HCT116 (cell line): ENCODE measurements around the gene PEX11G. TPM values are rescaled to one million over a fixed set of nuclear protein-coding genes. Genes with fewer than 3 reads are reported as not detected.
A peak's percentile ranks its signal among the peaks of the same experiment; 100 is the strongest.

Experiments used
- ATAC-seq: fragments of 200-7000 bp; cut with Tn5 transposase; 2 replicates; pipeline ENCODE4 v1.9.1; 2020; ENCODE audit warnings: mild to moderate bottlenecking, moderate library complexity
- BruUV-seq: library from RNA; stranded (reverse); fragments of 400-500 nt; replicated peaks from 2 replicates; lab custom pipeline; 2021; lab: Mats Ljungman, UMichigan
- CTCF ChIA-PET: fragments of 300-600 bp; sonication (Branson Sonifier 250); formaldehyde crosslinking; loops from one replicate; lab custom pipeline; 2021; ENCODE audit warnings: antibody characterized with exemption; lab: Charles Lee
- POLR2A ChIA-PET: fragments of 300-600, 350-600 bp; sonication (Branson Sonifier 250); formaldehyde crosslinking; loops from one replicate; lab custom pipeline; 2021; ENCODE audit warnings: antibody characterized with exemption; lab: Charles Lee
- RAD21 ChIA-PET, 2 experiments: fragments of 300-600 bp; sonication (Branson Sonifier 250); formaldehyde crosslinking; loops; one replicate each; lab custom pipeline; 2023; ENCODE audit warnings: low total read pairs in 2 of 2; ENCODE audit not compliant: uncharacterized antibody in 2 of 2, unreplicated experiment in 2 of 2, low non-redundant PET in 1 of 2; lab: Charles Lee
- DNase-seq: peaks from one replicate; pipeline ENCODE4 v3.0.0-alpha.2; 2010; ENCODE audit warnings: low read depth, low spot score
- H2AFZ ChIP-seq: fragments of 200-600 bp; shearing (Covaris generic), sonication (generic); 2 replicates; pipeline ENCODE4 v1.6.1; 2017; ENCODE audit warnings: low read depth, mixed run types, mixed read lengths, antibody characterized with exemption, low read length; ENCODE audit not compliant: poor library complexity, severe bottlenecking
- H3K27ac ChIP-seq: 2 replicates; pipeline ENCODE4 v1.5.1; 2012; ENCODE audit warnings: low read depth, low read length
- H3K27me3 ChIP-seq: fragments of 200-600 bp; sonication (generic); 2 replicates; pipeline ENCODE4 v1.6.1; 2016; ENCODE audit warnings: mixed run types, low read length, mixed read lengths; ENCODE audit not compliant: insufficient read depth
- H3K36me3 ChIP-seq, 2 experiments: fragments of 200-500 bp in 1 of 2; fragments of 200-600 bp in 1 of 2; sonication (Bioruptor generic) in 1 of 2; sonication (generic) in 1 of 2; 2 replicates each; pipeline versions ENCODE4 v1.5.1 to v1.6.1; 2014 to 2016; ENCODE audit warnings: low read length in 2 of 2, inconsistent platforms in 1 of 2, mixed read lengths in 1 of 2, mixed run types in 1 of 2; ENCODE audit not compliant: insufficient read depth in 2 of 2, control insufficient read depth in 1 of 2
- H3K4me1 ChIP-seq, 2 experiments: fragments of 200-600 bp in 1 of 2; sonication (generic) in 1 of 2; 2 replicates each; pipeline versions ENCODE4 v1.5.1 to v1.6.1; 2012 to 2017; ENCODE audit warnings: low read length in 2 of 2, inconsistent platforms in 1 of 2, mild to moderate bottlenecking in 1 of 2, mixed read lengths in 1 of 2, mixed run types in 1 of 2, moderate library complexity in 1 of 2; ENCODE audit not compliant: insufficient read depth in 2 of 2, control insufficient read depth in 1 of 2
- H3K4me2 ChIP-seq: fragments of 200-600 bp; sonication (generic); 2 replicates; pipeline ENCODE4 v1.6.1; 2017; ENCODE audit warnings: mixed run types, low read length, mixed read lengths
- H3K4me3 ChIP-seq, 2 experiments: fragments of 200-600 bp in 1 of 2; sonication (generic) in 1 of 2; replicated peaks in 1 of 2; 2 replicates each; pipeline ENCODE4 v1.5.1; 2011 to 2016; ENCODE audit warnings: low read length in 2 of 2, control low read depth in 1 of 2, low read depth in 1 of 2, mild to moderate bottlenecking in 1 of 2, mixed read lengths in 1 of 2, mixed run types in 1 of 2
- H3K79me2 ChIP-seq: fragments of 200-600 bp; sonication (generic); 2 replicates; pipeline ENCODE4 v1.6.1; 2017; ENCODE audit warnings: mild to moderate bottlenecking, mixed run types, low read length, moderate library complexity, mixed read lengths; ENCODE audit not compliant: insufficient read depth
- H3K9ac ChIP-seq: fragments of 200-600 bp; sonication (generic); 2 replicates; pipeline ENCODE4 v1.6.1; 2016; ENCODE audit warnings: low read length, mixed read lengths
- H3K9me2 ChIP-seq: fragments of 200-600 bp; sonication (generic), shearing (Covaris generic); 2 replicates; pipeline ENCODE4 v1.6.1; 2017; ENCODE audit warnings: mixed run types, mild to moderate bottlenecking, moderate library complexity; ENCODE audit not compliant: insufficient read depth
- H3K9me3 ChIP-seq, 2 experiments: fragments of 200-500 bp in 1 of 2; fragments of 200-600 bp in 1 of 2; sonication (Bioruptor generic) in 1 of 2; sonication (generic) in 1 of 2; 2 replicates each; pipeline ENCODE4 v1.6.1; 2014 to 2017; ENCODE audit warnings: low read length in 2 of 2, mixed read lengths in 2 of 2, inconsistent platforms in 1 of 2, low read depth in 1 of 2, mild to moderate bottlenecking in 1 of 2, mixed run types in 1 of 2, moderate library complexity in 1 of 2; ENCODE audit not compliant: control insufficient read depth in 1 of 2, insufficient read depth in 1 of 2
- H4K20me1 ChIP-seq: fragments of 200-600 bp; sonication (generic), shearing (Covaris generic); 2 replicates; pipeline ENCODE4 v1.6.1; 2017; ENCODE audit warnings: mixed run types, mild to moderate bottlenecking, moderate library complexity; ENCODE audit not compliant: insufficient read depth
- CBX3 ChIP-seq: IDR thresholded peaks from 2 replicates; pipeline ENCODE4 v1.6.1; 2012; ENCODE audit warnings: low read depth
- CTCF ChIP-seq, 3 experiments: fragments of 200-600 bp in 1 of 3; sonication (generic) in 1 of 3; IDR thresholded peaks in 2 of 3; conservative IDR thresholded peaks in 1 of 3; 2 replicates each; pipeline ENCODE4 v1.5.1; 2012 to 2017; ENCODE audit warnings: low read depth in 2 of 3, low read length in 2 of 3, antibody characterized with exemption in 1 of 3, borderline replicate concordance in 1 of 3, control low read depth in 1 of 3, mild to moderate bottlenecking in 1 of 3, mixed read lengths in 1 of 3, mixed run types in 1 of 3, moderate library complexity in 1 of 3; ENCODE audit not compliant: insufficient read depth in 1 of 3
- EGR1 ChIP-seq: IDR thresholded peaks from 2 replicates; pipeline ENCODE4 v1.6.1; 2012; ENCODE audit warnings: low read depth
- EZH2phosphoT487 ChIP-seq: fragments of 200-600 bp; IDR thresholded peaks from 2 replicates; pipeline ENCODE4 v1.6.1; 2018; ENCODE audit warnings: antibody characterized with exemption, borderline replicate concordance
- FOSL1 ChIP-seq: IDR thresholded peaks from 2 replicates; pipeline ENCODE4 v1.6.1; 2012; ENCODE audit warnings: low read depth
- POLR2A ChIP-seq: IDR thresholded peaks from 2 replicates; pipeline ENCODE4 v1.7.0; 2011; ENCODE audit warnings: borderline replicate concordance; ENCODE audit not compliant: insufficient read depth, insufficient read length; ENCODE audit errors: extremely low read depth
- POLR2AphosphoS5 ChIP-seq: IDR thresholded peaks from 2 replicates; pipeline ENCODE4 v1.6.1; 2011; ENCODE audit warnings: mild to moderate bottlenecking, low read depth, low read length, moderate library complexity
- RAD21 ChIP-seq: IDR thresholded peaks from 2 replicates; pipeline ENCODE4 v1.6.1; 2012; ENCODE audit warnings: low read depth, mild to moderate bottlenecking
- REST ChIP-seq: IDR thresholded peaks from 2 replicates; pipeline ENCODE4 v1.6.1; 2012; ENCODE audit warnings: low read depth
- SRF ChIP-seq: IDR thresholded peaks from 2 replicates; pipeline ENCODE4 v1.6.1; 2012; ENCODE audit warnings: low read depth
- ZBTB33 ChIP-seq: IDR thresholded peaks from 2 replicates; pipeline ENCODE4 v1.6.1; 2011; ENCODE audit warnings: mild to moderate bottlenecking, low read length, moderate library complexity; ENCODE audit not compliant: insufficient replicate concordance; ENCODE audit errors: extremely low read depth
- ZFX ChIP-seq: fragments of 450-650 bp; IDR thresholded peaks from 2 replicates; pipeline ENCODE4 v1.6.1; 2017
- intact Hi-C: fragments of 100-400 bp; cut with micrococcal nuclease; formaldehyde crosslinking; loops from 2 replicates; pipeline ENCODE4 v1.10.0; 2022
- total RNA-seq: library from RNA; stranded (reverse); gene quantifications from one replicate; pipeline ENCODE4 v1.2.1, GENCODE V29; 2021; ENCODE audit not compliant: unreplicated experiment

The PEX11G gene
- total RNA-seq, 1 experiment from 2014 or later = 6.4 TPM

DNA sequence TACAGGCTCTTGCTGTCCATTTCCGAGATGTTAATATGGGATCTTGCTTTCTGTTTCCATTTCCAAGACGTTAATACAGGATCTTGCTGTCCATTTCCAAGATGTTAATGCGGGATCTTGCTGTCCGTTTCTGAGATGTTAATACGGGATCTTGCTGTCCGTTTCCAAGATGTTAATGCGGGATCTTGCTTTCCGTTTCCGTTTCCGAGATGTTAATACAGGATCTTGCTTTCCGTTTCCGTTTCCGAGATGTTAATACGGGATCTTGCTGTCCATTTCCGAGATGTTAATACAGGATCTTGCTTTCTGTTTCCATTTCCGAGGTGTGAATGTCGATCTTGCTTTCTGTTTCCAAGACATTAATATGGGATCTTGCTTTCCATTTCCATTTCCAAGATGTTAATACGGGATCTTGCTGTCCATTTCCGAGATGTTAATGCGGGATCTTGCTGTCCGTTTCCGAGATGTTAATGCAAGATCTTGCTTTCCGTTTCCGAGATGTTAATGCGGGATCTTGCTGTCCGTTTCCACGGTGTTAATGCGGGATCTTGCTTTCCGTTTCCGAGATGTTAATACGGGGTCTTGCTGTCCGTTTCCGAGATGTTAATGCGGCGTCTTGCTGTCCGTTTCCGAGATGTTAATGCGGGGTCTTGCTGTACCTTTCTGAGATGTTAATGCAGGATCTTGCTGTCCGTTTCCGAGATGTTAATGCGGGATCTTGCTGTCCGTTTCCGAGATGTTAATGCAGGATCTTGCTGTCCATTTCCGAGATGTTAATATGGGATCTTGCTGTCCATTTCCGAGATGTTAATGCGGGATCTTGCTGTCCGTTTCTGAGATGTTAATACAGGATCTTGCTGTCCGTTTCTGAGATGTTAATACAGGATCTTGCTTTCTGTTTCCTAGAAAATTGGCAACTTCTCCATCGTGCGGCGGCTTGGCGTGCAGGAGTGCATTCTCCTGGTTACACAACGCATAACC is 38.3 kb downstream of the PEX11G start:
- ATAC-seq = no peak
- Histone ChIP-seq H3K27ac (no peak overlapping the region), H3K4me2 (no peak overlapping the region), H3K9ac (no peak overlapping the region)
- no peak for TF ChIP-seq RAD21
- no peak for TF ChIP-seq FOSL1
- TF ChIP-seq CBX3 = no peak
- TF ChIP-seq EGR1 = no peak
- TF ChIP-seq POLR2A = no peak
- no peak for TF ChIP-seq ZBTB33
- no peak for TF ChIP-seq CTCF (IDR thresholded peaks at IDR 0.05 in 2 of 3, conservative IDR thresholded peaks at IDR 0.05 in 1 of 3; ENCODE audit: borderline replicate concordance in 1 of 3, insufficient read depth in 1 of 3, low read depth in 2 of 3, low read length in 2 of 3)
- TF ChIP-seq POLR2AphosphoS5 = no peak
- TF ChIP-seq ZFX = no peak
- TF ChIP-seq REST = no peak
- no peak for TF ChIP-seq EZH2phosphoT487
- no peak for TF ChIP-seq SRF
- TF ChIP-seq, all 23 proteins: peak for 0
- Histone ChIP-seq H3K79me2 (peaks cover 16% of the 10 kb centered on the region; the same call in 1 of the 2 replicates), H4K20me1 (no peaks in the 10 kb centered on the region), H3K27me3 (no peaks in the 10 kb centered on the region), H3K9me2 (no peaks in the 10 kb centered on the region), H3K4me3 (no peak overlapping the region), H2AFZ (no peak overlapping the region), H3K9me3 (peaks cover 0 to 25% of the 10 kb centered on the region in 2 experiments; a peak in 1 of 4 replicates), H3K36me3 (peaks cover 12 to 50% of the 10 kb centered on the region in 2 experiments), H3K4me1 (no peaks in the 10 kb centered on the region)
- DNase-seq = peak; percentile 10
- ChIA-PET POLR2A (no interaction called here), CTCF (no interaction called here), RAD21 (no interaction called here)
- BruUV-seq = no TSS peak
- intact Hi-C loops = no loop called here
